Measurements from ENCODE around the gene RYK.

GRCh38 chr3:134281912-134282658 lies 31.4 kb upstream of the RYK start:
- TF ChIP-seq POLR2A (IDR thresholded peaks at IDR 0.05; ENCODE audit: low read length) (no peak), CTCF (IDR thresholded peaks at IDR 0.05) (no peak), KDM5A (IDR thresholded peaks at IDR 0.05) (no peak), SMC3 (IDR thresholded peaks at IDR 0.05) (no peak), PBX3 (IDR thresholded peaks at IDR 0.05) (no peak), JUN (IDR thresholded peaks at IDR 0.05) (no peak)

All from A549 (cell line).